Neural cell (in vitro differentiated cells): ENCODE measurements around the gene CKB. TPM values are rescaled to one million over a fixed set of nuclear protein-coding genes. Genes with fewer than 3 reads are reported as not detected.

Source experiments
- H2AFZ ChIP-seq: fragments of 200-600, 300-800 bp; sonication (generic), shearing (Covaris generic); 2 replicates; pipeline ENCODE4 v1.6.0; 2014; ENCODE audit warnings: low read depth, mild to moderate bottlenecking, antibody characterized with exemption, low read length, moderate library complexity
- H3F3A ChIP-seq: fragments of 200-600 bp; shearing (Covaris generic); 2 replicates; pipeline ENCODE4 v1.6.1; 2016; ENCODE audit warnings: mild to moderate bottlenecking, moderate library complexity, mixed read lengths, antibody characterized with exemption, low read length; ENCODE audit not compliant: insufficient read depth, poor library complexity, severe bottlenecking
- H3K27ac ChIP-seq: fragments of 200-600, 300-800 bp; sonication (generic), shearing (Covaris generic); 2 replicates; pipeline ENCODE4 v1.5.1; 2014; ENCODE audit warnings: mild to moderate bottlenecking, low read length, moderate library complexity
- H3K27me3 ChIP-seq: fragments of 300-800, 200-600 bp; sonication (generic), shearing (Covaris generic); 2 replicates; pipeline ENCODE4 v1.6.0; 2014; ENCODE audit warnings: mild to moderate bottlenecking, low read depth, low read length, moderate library complexity; ENCODE audit not compliant: insufficient read depth
- H3K36me3 ChIP-seq: fragments of 300-800, 200-600 bp; sonication (generic), shearing (Covaris generic); 2 replicates; pipeline ENCODE4 v1.5.1; 2014; ENCODE audit warnings: mild to moderate bottlenecking, antibody characterized with exemption, low read length, moderate library complexity; ENCODE audit not compliant: insufficient read depth
- H3K4me2 ChIP-seq: fragments of 300-800, 200-600 bp; sonication (generic), shearing (Covaris generic); 2 replicates; pipeline ENCODE4 v1.6.0; 2014; ENCODE audit warnings: mild to moderate bottlenecking, low read length
- H3K4me3 ChIP-seq: fragments of 300-800, 200-600 bp; sonication (generic), shearing (Covaris generic); 2 replicates; pipeline ENCODE4 v1.5.1; 2014; ENCODE audit warnings: mild to moderate bottlenecking, low read length, moderate library complexity
- H3K79me2 ChIP-seq: fragments of 200-600 bp; shearing (Covaris generic); replicated peaks from 2 replicates; pipeline ENCODE4 v1.6.0; 2014; ENCODE audit warnings: mild to moderate bottlenecking, low read length, moderate library complexity; ENCODE audit not compliant: insufficient read depth
- H3K9ac ChIP-seq: fragments of 300-800, 200-600 bp; sonication (generic), shearing (Covaris generic); 2 replicates; pipeline ENCODE4 v1.6.1; 2016; ENCODE audit warnings: mild to moderate bottlenecking, low read length, mixed read lengths
- H3K9me2 ChIP-seq: fragments of 200-600 bp; shearing (Covaris generic); 2 replicates; pipeline ENCODE4 v1.6.1; 2016; ENCODE audit warnings: mild to moderate bottlenecking, low read length, mixed read lengths; ENCODE audit not compliant: insufficient read depth
- H3K9me3 ChIP-seq: fragments of 200-600, 300-800 bp; sonication (generic), shearing (Covaris generic); 2 replicates; pipeline ENCODE4 v1.6.1; 2016; ENCODE audit warnings: mild to moderate bottlenecking, mixed run types, low read length, moderate library complexity, mixed read lengths
- H4K20me1 ChIP-seq: fragments of 200-600 bp; shearing (Covaris generic); 2 replicates; pipeline ENCODE4 v1.6.1; 2016; ENCODE audit warnings: mild to moderate bottlenecking, mixed run types; ENCODE audit not compliant: insufficient read depth
- EP300 ChIP-seq: fragments of 450-650 bp; conservative IDR thresholded peaks from 2 replicates; pipeline ENCODE4 v1.6.1; 2014; ENCODE audit warnings: antibody characterized with exemption, mild to moderate bottlenecking, moderate library complexity; ENCODE audit not compliant: poor library complexity, severe bottlenecking
- EZH2 ChIP-seq: fragments of 200-600, 300-800 bp; shearing (Covaris generic), sonication (generic); IDR thresholded peaks from 2 replicates; pipeline ENCODE4 v1.6.1; 2014; ENCODE audit warnings: antibody characterized with exemption, low read length, borderline replicate concordance, mild to moderate bottlenecking; ENCODE audit not compliant: insufficient read depth, poor library complexity, severe bottlenecking
- MXI1 ChIP-seq: fragments of 450-650 bp; conservative IDR thresholded peaks from 2 replicates; pipeline ENCODE4 v1.6.1; 2014; ENCODE audit warnings: antibody characterized with exemption, mild to moderate bottlenecking; ENCODE audit not compliant: poor library complexity, severe bottlenecking
- POLR2AphosphoS5 ChIP-seq: IDR thresholded peaks from 2 replicates; pipeline ENCODE4 v1.6.1; 2012
- RAD21 ChIP-seq: fragments of 450-650 bp; conservative IDR thresholded peaks from 2 replicates; pipeline ENCODE4 v1.6.1; 2014; ENCODE audit warnings: antibody characterized with exemption, mild to moderate bottlenecking, moderate library complexity
- SMC3 ChIP-seq: fragments of 450-650 bp; conservative IDR thresholded peaks from 2 replicates; pipeline ENCODE4 v1.6.1; 2014; ENCODE audit warnings: antibody characterized with exemption, mild to moderate bottlenecking, moderate library complexity; ENCODE audit not compliant: poor library complexity
- TAF1 ChIP-seq: IDR thresholded peaks from 2 replicates; pipeline ENCODE4 v1.6.1; 2012; ENCODE audit warnings: low read depth
- polyA plus RNA-seq: library from polyadenylated mRNA; depleted of rRNA; stranded (reverse); fragments of >200 nt; gene quantifications from 2 replicates; pipeline ENCODE4 v1.2.3, GENCODE V29; 2014
- TF ChIP-seq, protein P1 (sequence below): fragments of 450-650 bp; IDR thresholded peaks from 2 replicates; pipeline ENCODE4 v1.5.1; 2014; ENCODE audit warnings: antibody characterized with exemption, mild to moderate bottlenecking, moderate library complexity; ENCODE audit not compliant: poor library complexity, severe bottlenecking
- TF ChIP-seq, protein P2 (sequence below): IDR thresholded peaks from 2 replicates; pipeline ENCODE4 v1.6.1; 2012; ENCODE audit warnings: borderline replicate concordance

CKB gene
- polyA plus RNA-seq, 1 donor from 2014 or later, result 918 TPM

DNA sequence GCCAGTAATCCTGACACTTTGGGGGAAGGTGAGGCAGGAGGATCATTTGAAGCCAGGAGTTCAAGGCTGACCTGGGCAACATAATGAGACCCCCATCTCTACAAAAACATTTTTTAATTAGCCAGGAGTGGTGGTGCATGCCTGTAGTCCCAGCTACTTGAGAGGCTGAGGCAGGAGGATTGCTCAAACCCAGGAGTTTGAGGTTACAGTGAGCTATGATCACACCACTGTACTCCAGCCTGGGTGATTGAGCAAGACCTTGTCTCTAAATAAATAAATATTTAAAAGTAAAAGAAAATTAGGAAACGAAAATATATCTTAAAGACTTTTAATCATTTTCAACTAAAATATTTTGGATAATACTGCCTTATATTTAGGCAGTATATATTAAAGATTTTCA is 25.9 kb downstream of the CKB start:
- H3K4me2 ChIP-seq, result no peak overlapping the region
- no peaks in the 10 kb centered on the region for H3K9me3 ChIP-seq
- H3K79me2 ChIP-seq, result no peaks in the 10 kb centered on the region
- H3K9ac ChIP-seq, result no peak overlapping the region
- H3K4me3 ChIP-seq, result no peak overlapping the region
- no peaks in the 10 kb centered on the region for H3F3A ChIP-seq
- H3K27me3 ChIP-seq, result no peaks in the 10 kb centered on the region
- H2AFZ ChIP-seq, result no peak overlapping the region
- H4K20me1 ChIP-seq, result no peaks in the 10 kb centered on the region
- no peak overlapping the region for H3K27ac ChIP-seq
- peaks cover 12% of the 10 kb centered on the region for H3K36me3 ChIP-seq
- H3K9me2 ChIP-seq, result no peaks in the 10 kb centered on the region
- TF ChIP-seq RAD21, result no peak

DNA sequence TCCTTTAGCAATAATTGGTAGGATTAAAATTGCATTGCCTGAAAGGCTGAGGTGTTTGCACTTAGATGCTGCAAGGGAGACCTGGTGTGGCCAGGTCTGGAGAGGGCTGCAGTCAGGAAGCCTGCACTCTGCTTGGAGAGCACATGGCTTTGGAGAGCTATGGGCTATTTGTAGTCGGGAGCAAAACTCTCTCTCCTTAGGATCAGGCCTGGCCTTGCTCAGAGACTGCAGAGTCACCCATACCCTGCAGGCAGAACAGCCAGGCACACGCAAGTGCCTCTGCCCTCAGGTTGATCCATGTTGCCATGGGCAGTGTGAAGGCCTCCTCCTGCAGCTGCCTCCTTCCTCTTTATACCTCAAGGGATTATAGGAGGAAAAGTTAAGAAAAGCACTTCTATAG is 26.8 kb downstream of the CKB start:
- Histone ChIP-seq H3K9me2 (no peaks in the 10 kb centered on the region), H3K27ac (no peak overlapping the region), H3K27me3 (no peaks in the 10 kb centered on the region), H3F3A (no peaks in the 10 kb centered on the region), H3K9me3 (no peaks in the 10 kb centered on the region), H4K20me1 (no peaks in the 10 kb centered on the region), H2AFZ (no peak overlapping the region), H3K4me2 (no peak overlapping the region), H3K4me3 (no peak overlapping the region), H3K79me2 (no peaks in the 10 kb centered on the region), H3K36me3 (peaks cover 5% of the 10 kb centered on the region), H3K9ac (no peak overlapping the region)
- no peak for TF ChIP-seq TAF1
- no peak for TF ChIP-seq EZH2
- TF ChIP-seq, protein P1, sequence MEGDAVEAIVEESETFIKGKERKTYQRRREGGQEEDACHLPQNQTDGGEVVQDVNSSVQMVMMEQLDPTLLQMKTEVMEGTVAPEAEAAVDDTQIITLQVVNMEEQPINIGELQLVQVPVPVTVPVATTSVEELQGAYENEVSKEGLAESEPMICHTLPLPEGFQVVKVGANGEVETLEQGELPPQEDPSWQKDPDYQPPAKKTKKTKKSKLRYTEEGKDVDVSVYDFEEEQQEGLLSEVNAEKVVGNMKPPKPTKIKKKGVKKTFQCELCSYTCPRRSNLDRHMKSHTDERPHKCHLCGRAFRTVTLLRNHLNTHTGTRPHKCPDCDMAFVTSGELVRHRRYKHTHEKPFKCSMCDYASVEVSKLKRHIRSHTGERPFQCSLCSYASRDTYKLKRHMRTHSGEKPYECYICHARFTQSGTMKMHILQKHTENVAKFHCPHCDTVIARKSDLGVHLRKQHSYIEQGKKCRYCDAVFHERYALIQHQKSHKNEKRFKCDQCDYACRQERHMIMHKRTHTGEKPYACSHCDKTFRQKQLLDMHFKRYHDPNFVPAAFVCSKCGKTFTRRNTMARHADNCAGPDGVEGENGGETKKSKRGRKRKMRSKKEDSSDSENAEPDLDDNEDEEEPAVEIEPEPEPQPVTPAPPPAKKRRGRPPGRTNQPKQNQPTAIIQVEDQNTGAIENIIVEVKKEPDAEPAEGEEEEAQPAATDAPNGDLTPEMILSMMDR, result no peak
- TF ChIP-seq SMC3, result no peak
- TF ChIP-seq RAD21, result no peak
- TF ChIP-seq EP300, result no peak
- TF ChIP-seq POLR2AphosphoS5, result no peak
- no peak for TF ChIP-seq MXI1
- TF ChIP-seq, protein P2, sequence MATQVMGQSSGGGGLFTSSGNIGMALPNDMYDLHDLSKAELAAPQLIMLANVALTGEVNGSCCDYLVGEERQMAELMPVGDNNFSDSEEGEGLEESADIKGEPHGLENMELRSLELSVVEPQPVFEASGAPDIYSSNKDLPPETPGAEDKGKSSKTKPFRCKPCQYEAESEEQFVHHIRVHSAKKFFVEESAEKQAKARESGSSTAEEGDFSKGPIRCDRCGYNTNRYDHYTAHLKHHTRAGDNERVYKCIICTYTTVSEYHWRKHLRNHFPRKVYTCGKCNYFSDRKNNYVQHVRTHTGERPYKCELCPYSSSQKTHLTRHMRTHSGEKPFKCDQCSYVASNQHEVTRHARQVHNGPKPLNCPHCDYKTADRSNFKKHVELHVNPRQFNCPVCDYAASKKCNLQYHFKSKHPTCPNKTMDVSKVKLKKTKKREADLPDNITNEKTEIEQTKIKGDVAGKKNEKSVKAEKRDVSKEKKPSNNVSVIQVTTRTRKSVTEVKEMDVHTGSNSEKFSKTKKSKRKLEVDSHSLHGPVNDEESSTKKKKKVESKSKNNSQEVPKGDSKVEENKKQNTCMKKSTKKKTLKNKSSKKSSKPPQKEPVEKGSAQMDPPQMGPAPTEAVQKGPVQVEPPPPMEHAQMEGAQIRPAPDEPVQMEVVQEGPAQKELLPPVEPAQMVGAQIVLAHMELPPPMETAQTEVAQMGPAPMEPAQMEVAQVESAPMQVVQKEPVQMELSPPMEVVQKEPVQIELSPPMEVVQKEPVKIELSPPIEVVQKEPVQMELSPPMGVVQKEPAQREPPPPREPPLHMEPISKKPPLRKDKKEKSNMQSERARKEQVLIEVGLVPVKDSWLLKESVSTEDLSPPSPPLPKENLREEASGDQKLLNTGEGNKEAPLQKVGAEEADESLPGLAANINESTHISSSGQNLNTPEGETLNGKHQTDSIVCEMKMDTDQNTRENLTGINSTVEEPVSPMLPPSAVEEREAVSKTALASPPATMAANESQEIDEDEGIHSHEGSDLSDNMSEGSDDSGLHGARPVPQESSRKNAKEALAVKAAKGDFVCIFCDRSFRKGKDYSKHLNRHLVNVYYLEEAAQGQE, result no peak
